HG03442 (cell line): ENCODE measurements around the gene COQ10A.
A peak's percentile ranks its signal among the peaks of the same experiment; 100 is the strongest.
"Not testable (repeated sequence)": the region's sequence is repeated elsewhere in the genome, so short reads cannot be mapped to it uniquely, and the experiment has no call there.

Experiments used
- ATAC-seq: cut with Tn5 transposase; IDR thresholded peaks from one replicate; pipeline ENCODE4 v1.9.1; 2021; ENCODE audit warnings: mild to moderate bottlenecking, moderate library complexity; ENCODE audit not compliant: unreplicated experiment

Gene COQ10A

DNA sequence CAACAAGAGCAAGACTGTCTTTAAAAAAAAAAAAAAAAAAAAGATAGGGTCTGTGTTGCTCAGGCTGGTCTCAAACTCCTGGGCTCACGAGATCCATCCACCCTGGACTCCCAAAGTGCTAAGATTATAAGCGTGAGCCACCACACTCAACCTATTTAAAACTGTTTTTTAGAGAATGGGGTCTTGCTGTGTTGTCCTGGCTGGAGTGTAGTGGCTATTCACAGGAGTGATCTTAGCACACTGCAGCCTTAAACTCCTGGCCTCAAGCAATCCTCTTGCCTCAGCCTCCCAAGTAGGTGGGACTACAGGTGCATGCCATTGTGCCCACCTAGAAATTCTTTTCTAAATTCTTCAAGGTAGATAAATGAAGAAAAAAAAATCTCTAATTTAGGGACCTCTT lies 7.6 kb downstream of the COQ10A start:
- no peak for ATAC-seq

DNA sequence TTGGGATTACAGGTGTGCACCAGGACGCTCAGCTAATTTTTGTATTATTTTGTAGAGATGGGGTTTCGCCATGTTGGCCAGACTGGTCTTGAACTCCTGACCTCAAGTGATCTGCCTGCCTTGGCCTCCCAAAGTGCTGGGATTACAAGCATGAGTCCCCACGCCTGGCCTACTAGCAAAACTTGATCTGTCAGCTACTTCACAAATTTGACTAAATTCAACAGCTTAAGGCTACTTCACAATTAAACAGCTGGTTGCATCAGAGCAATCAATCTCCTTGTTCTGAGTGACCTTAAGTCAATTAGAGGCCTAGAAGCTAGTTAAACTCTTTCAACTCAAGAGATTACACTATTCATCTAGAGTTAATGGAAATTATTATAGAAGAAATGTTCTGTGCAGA lies 12.2 kb downstream of the COQ10A start:
- no peak for ATAC-seq

DNA sequence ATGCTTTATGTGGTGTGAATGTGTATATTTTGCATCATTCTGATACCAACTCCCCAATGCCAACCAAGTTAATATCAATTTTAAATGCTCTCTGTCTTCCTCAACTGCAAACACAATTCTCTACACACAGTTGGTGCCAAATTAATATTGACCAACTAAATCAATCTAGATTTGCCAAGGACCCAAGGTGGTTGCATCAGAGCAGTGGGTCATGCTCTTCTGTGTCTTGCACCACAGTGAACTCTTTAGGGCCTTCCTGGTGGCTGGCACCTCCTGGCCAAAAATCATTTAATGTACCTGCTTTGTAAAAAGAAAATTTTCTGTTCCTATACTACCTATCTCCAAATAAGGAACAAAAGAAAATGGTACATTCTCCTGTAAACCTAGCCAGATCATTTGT lies 14.1 kb downstream of the COQ10A start:
- ATAC-seq, result no peak

DNA sequence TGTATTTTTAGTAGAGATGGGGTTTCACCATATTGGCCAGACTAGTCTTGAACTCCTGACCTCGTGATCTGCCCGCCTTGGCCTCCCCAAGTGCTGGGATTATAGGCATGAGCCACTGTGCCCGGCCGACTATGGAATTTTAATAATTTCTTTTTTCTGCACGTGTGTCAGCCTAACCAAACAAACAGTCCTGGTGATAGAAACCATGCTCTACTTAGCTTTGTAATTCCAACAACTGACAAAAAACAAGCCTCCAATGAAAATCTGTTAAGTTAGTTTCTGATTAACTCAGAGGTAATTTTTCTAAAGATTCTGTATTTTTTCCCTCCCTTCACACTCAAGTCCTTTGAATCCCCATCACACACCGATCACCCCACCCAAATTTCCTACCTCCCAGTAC lies 15.3 kb downstream of the COQ10A start:
- ATAC-seq, result no peak

DNA sequence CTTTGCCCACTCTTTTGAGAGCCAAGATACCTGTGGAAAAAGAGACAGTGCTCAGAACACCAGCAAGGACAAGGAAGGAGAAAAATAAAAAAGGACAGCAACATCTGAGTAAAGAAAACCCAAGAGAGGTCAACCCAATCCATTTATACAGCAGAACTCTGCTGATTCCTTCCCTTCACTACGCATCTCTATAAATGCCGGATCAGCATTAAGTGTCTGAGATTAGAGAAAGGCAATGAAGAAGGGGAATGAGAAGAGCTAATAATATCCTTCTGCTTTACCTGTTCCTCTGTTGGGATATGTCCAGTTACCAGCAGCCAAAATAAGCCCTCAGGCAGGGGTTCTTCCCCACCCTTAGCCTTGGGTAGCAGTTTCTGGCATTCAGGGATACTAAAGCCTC lies 15.8 kb downstream of the COQ10A start:
- no peak for ATAC-seq

DNA sequence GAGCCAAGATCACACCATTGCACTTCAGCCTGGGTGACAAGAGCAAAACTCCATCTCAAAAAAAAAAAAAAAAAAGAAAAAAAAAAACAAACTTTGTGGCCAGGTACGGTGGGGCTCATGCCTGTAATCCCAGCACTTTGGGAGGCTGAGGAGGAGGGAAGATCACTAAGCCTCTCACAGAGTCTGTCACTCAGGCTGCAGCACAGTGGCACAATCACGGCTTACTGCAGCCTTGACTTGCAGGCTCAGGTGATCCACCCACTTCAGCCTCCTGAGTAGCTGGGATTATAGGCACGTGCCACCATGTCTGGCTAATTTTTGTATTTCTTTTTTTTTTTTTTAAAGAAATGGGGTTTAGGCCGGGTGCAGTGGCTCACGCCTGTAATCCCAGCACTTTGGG lies 17.5 kb downstream of the COQ10A start:
- not testable (repeated sequence) for ATAC-seq

DNA sequence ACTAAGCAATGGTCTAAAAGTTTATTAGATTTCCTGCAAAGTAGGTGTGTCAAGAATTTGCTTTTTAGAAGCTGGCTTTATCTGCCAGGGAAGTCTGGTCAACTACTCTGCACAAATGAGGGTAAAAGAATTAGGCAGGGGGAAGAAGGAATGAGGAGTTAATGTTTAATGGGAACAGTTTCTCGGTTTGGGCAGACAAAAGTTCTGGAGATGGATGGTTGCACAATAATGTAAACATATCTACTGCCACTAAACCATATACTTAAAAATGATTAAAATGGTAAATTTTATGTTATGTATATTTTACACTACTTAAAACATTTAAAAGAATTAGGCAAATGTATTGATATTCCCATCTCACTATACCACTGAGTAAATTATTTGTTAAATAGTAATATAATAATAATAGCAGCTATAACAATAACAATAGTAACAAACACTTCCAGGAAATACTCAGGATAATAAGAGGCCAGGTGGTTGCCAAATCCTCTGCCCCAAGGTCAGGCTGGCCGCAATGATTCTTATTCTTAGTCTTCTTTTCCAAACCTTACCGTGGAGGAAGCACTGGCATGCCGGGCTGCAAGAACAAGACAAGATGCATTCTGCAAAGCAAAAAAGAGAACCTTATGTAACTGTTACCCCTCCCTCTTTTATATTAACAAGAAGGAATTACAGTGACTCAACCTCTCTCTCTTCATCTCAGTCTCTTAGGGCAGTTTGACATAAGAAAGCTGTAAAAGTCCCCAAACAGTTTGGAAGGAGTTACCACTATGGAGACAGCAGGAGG lies 19.5 kb downstream of the COQ10A start:
- no peak for ATAC-seq

DNA sequence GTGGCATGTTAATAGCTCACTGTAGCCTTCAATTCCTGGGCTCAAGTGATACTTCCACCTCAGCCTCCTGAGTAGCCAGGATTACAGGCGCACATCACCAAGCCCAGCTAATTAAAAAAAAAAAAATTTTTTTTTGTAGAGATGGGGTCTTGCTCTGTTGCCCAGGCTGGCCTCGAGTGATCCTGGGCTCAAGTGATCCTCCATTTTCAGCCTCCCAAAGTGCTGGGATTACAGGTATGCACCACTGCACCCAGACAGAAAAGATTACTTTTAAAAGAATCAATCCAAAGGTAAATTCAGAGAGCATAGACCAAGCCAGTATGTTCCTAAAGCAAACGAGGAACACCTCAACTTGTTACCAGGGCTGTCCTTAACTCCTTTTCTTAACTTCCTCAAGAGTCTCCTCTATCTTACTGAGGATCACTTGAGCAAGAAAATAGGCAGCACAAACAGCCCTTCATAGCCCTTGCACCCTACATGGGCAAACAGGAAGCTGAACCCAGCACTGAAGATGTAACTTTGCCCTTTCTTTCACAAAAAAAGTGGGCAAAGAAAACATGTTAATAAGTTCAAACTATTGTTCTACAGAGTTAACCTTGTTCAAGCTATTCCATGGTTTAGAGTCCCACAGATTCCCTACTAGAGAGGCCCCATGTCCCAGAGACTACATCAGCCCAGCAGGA lies 22.1 kb downstream of the COQ10A start:
- ATAC-seq, result no peak

DNA sequence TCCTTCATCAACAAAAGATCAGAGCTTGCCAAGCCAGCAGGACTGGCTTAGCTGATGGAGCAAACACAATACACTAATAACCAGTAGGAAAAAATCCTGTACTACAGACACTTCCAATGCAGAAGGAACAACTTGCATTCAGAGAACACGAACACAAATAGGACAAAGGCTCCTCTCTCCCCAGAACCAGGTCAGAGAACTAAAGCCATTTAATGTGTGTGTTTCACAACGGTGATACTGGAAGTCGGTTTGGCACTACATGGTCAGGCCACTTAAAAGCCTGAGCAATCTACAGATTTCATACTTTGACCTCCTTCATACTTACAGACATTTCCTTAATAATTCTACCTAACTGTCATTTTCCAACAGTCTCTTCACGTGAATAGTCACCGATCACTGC lies 27.1 kb downstream of the COQ10A start:
- ATAC-seq, result no peak

DNA sequence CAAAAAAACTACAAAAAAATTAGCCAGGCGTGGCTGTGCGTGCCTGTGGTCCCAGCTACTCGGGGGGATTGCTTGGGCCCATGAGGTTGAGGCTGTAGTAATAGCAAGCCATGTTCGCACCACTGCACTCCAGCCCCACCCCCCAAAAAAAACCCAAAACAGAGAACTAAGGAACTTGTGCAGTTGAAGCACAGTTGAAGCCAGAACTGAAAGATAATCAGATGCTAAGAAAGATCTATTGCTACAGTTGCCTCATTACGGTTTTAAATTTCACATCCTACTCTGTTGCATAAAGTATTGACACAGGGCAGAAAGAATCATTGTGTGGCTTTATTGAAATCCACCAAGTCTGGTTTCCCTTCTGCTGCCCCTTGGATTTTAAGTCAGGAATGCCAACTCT lies 29.6 kb downstream of the COQ10A start:
- no peak for ATAC-seq

DNA sequence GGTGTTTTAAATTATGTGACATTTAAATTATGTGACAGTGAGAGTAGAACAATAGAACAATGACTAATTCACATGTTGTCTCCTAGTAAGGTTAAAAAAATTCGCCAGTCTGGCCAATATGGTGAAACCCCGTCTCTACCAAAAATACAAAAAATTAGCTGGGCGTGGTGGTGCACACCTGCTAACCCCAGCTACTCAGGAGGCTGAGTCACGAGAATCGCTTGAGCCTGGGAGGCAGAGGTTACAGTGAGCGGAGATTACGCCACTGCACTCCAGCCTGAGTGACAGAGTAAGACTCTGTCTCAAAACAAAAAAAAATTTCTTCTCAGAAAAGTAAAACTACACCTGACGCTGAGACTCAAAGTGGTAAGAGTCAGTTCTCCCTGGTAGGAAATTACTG lies 30.7 kb downstream of the COQ10A start:
- no peak for ATAC-seq

DNA sequence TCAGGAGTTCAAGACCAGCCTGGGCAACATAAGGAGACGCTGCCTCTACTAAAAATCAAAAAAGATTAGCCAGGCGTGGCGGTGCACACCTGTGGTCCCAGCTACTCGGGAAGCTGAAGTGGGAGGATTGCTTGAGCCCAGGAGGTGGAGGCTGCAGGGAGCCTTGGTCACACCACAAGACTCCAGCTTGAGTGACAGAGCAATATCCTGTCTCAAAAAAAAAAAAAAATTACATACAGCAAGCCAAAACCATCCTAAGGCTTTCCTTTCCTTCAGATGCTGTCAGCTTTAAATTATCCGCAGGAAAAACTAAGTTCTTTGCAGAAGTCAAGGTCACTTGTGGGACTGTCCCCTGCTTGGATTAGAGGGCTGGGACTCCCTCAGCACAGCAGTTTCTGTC lies 32.1 kb downstream of the COQ10A start:
- no peak for ATAC-seq

DNA sequence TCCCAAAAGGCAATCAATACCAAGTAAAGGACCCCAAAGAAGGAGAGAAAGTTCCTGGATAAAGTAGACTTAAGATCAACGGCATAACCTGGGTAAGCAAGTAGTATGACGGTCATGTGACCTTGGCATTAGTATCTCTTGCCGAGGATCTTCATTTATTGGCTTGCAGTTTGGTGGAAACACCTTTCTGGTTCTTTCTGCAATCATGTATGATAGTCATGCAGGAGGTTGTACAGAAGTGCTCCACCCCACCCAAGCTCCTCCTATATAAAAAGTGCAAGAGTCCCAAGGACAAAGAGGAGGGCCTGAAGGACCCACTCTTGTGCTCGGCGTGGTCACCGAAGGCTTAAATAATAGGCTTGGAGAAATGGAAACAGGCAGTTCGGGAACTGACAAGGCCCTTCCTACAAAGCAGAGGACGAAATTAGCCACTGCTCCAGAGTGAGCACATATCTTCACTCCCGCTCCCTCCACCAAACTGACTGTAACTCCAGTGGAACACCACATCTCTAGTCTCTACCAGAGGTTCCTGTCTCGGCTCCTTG lies 32.6 kb downstream of the COQ10A start:
- no peak for ATAC-seq

DNA sequence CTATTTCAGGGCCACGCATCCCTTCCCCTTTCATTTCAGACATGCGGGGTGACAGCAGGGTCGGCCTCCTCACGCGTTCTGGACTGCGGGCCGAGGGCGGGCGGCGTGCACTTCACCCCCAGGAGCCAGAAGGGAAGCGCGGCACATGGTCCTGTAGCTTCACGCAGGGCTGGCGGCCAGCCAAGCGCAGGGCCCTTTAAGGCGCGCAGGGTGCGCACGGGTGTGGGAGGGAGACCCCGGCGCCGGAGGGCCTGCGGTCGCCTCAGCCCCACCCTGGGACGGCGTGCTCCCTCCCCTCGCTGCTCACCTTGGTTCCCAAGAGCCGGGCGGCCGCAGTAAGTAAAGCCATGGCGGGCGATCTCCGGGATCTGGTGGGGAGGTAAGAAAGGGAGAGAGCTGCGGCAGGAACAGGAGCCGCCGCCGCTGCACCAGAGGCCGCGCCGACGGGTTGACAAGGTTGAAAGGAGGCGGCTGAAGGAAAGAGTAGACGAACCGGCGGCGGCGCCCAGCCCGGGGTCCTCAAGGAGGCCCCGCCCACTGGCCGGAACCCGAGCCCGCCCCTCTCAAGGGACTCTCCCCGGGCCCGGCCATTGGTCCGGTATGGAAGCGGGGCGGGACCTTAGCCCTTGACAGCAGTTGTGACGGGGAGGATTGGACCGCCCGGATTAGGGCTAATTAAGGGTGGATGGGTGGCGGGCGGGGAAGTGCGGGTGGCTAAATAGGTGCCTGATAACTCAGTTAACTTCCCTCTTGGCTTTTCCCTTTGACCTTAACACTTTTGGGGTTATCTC lies 33.3 kb downstream of the COQ10A start, which contains the start of gene CS:
TSS of gene CS (minus strand) at position 478 of the 791 bp plus-strand sequence. CDS start at position 349, 129 bp downstream.
- peak; percentile 94 for ATAC-seq

DNA sequence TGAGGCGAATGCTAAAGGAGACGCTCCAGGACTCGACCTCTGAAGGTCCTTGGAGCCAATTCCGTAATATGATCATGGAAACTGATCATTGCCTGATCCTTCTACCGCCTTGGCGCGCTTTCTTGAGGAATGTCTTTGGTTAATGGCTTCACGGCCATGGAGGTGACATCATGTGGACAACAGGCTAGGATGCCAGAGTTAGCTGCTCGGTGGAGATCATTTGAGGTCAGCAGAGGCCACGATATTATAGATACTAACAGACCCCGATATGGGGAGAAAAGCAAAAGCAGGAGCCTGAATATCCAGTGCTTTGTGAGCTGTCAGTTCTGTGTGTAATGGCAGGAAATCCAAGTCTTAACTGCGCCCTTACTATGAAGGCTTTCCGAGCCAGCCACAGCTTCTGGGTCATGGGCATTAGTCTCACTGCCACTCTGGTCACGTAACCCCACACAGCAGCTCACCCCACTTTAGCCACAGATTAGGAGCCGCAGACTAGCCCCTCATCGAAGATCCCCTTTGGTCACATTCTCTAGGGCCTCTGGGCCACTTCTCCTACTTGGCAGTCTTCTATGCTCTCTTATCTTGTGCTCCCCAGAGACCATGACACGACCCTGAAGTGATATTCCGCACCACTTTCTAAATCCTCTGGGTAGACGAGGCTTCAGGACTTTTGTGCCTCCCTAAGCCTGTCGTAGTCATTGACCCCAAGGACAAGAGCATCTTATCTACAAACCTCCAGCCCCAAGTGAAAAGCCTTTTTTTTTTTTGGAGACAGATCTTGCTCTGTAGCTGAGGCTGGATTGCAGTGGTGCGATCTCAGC lies 34.1 kb downstream of the COQ10A start:
- no peak for ATAC-seq

DNA sequence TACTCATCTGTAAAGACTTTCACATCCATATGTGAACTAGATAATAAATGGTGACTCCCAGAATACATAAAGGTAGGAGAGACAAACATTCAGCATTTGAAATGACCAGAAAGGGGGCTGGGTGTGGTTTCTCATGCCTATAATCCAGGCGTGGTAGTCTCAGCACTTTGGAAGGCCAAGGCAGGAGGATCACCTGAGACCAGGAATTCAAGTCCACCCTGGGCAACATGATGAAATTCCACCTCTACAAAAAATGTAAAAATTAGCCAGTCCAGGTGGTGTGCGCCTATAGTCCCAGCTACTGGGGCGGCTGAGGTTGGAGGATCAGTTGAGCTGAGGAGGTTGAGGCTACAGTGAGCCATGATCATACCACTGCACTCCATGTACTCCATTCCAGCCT lies 37.5 kb downstream of the COQ10A start:
- no peak for ATAC-seq

DNA sequence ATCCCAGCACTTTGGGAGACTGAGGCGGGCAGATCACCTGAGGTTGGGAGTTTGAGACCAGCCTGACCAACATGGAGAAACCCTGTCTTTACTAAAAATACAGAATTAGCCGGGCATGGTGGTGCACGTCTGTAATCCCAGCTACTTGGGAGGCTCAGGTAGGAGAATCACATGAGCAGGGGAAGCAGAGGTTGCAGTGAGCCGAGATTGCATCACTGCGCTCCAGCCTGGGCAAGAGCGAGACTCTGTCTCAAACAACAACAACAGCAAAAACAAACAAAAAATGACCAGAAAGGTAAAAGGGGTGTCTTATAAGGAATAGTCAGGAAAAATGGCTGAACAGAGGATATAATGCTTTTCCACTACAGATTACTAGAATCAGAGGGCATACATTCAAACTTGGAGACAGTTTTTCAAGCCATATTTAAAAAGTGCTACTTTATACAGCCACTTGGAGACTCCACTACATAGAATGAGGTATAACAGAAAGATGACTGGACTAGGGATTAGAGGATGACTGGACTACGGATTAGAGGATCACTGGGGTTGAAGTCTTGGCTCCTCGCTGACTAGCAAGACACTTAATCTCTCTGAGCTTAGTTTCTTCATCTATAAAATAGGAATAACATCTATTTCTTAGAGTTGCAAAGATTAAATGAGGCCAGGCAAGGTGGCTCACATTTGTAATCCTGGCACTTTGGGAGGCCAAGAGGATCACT lies 38.3 kb downstream of the COQ10A start:
- no peak for ATAC-seq

DNA sequence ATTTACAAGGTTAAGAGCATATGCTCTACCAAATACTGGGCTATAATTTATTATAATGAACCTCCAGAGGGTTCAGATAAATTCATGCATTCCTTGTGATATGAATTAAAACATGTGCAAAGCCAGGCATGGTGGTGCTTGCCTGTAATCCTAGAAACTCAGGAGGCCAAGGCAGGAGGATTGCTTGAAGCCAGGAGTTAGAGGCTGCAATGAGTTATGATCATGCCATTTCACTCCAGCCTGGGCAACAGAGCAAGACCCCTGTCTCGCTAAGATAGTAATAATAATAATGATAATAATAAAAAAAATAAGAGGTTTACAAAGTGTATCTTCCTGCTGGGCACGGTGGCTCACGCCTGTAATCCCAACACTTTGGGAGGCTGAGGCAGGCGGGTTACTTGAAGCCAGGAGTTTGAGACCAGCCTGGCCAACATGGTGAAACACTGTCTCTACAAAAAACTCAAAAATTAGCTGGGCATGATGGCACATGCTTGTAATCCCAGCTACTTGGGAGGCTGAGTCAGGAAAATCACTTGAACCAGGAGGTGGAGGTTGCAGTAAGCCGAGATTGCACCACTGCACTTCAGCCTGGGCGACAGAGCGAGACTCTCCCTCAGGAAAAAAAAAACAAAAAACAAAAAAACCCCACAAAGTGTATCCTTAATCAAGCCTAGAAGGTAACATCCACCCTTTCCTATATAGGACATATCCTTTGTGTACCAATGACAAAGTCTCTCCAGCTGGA lies 40.7 kb downstream of the COQ10A start:
- no peak for ATAC-seq

DNA sequence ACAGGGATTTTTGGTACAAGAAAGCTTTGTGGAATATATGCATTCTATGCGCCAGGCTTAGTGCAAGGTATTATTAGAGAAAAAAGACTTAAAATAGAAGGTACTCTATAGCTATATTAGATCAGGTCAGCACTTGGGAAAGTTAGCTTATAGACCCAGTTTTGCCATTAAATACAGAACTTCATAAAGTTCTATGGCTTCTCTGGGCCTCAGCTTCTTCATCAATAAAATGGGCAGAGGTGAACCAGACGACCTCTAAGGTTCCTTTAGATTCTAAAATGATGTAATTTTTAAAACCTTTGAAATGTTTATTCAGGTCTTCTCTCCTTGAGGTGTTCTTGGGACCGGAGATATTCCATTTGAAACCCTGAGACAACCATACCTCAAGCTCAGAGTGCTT lies 42.0 kb downstream of the COQ10A start:
- ATAC-seq, result no peak
